IMR-90 (cell line): ENCODE measurements around the gene GSG1.

Experiments
- CEBPB ChIP-seq: IDR thresholded peaks from 2 replicates; pipeline ENCODE4 v1.6.1; 2012; ENCODE audit warnings: low read depth, low read length, improper control_type of control experiment
- CTCF ChIP-seq: conservative IDR thresholded peaks from 2 replicates; pipeline ENCODE4 v1.5.1; 2012; ENCODE audit warnings: mild to moderate bottlenecking, low read depth, low read length, improper control_type of control experiment
- FOS ChIP-seq: fragments of 150-350 bp; IDR thresholded peaks from 2 replicates; pipeline ENCODE4 v1.6.1; 2016; ENCODE audit warnings: low read depth, low read length
- MAZ ChIP-seq: IDR thresholded peaks from 2 replicates; pipeline ENCODE4 v1.6.1; 2012; ENCODE audit warnings: low read depth, mild to moderate bottlenecking, low read length, improper control_type of control experiment, moderate library complexity, borderline replicate concordance
- MXI1 ChIP-seq: IDR thresholded peaks from 2 replicates; pipeline ENCODE4 v1.6.1; 2012; ENCODE audit warnings: low read depth, mild to moderate bottlenecking, low read length, moderate library complexity, borderline replicate concordance
- NFE2L2 ChIP-seq: fragments of 150-350 bp; IDR thresholded peaks from 2 replicates; pipeline ENCODE4 v1.6.1; 2016; ENCODE audit warnings: low read depth, mild to moderate bottlenecking, low read length
- POLR2A ChIP-seq: IDR thresholded peaks from 2 replicates; pipeline ENCODE4 v1.6.1; 2012; ENCODE audit warnings: mild to moderate bottlenecking, low read depth, low read length
- RAD21 ChIP-seq: IDR thresholded peaks from 2 replicates; pipeline ENCODE4 v1.6.1; 2012; ENCODE audit warnings: low read length, improper control_type of control experiment
- RFX5 ChIP-seq: IDR thresholded peaks from 2 replicates; pipeline ENCODE4 v1.8.0; 2012; ENCODE audit warnings: low read depth, mild to moderate bottlenecking, low read length, moderate library complexity
- USF2 ChIP-seq: fragments of 150-350 bp; IDR thresholded peaks from 2 replicates; pipeline ENCODE4 v1.6.1; 2017; ENCODE audit warnings: mild to moderate bottlenecking, antibody characterized with exemption, low read length, low read depth

GRCh38 chr12:13095266-13095995, 8.0 kb downstream of the GSG1 start:
- TF ChIP-seq USF2 (no peak), CTCF (no peak), MXI1 (no peak), RAD21 (no peak), POLR2A (no peak), CEBPB (no peak), FOS (no peak), NFE2L2 (no peak), RFX5 (no peak), MAZ (no peak)
